IMR-90 (cell line): ENCODE measurements around the gene WBP1. TPM values are rescaled to one million over a fixed set of nuclear protein-coding genes. Genes with fewer than 3 reads are reported as not detected.

Experiments
- ATAC-seq: fragments of 200-7000 bp; cut with Tn5 transposase; 2 replicates; pipeline ENCODE4 v1.9.1; 2020; ENCODE audit warnings: low read depth, mild to moderate bottlenecking, moderate library complexity
- BruUV-seq: library from RNA; stranded (reverse); fragments of 400-500 nt; replicated peaks from 2 replicates; lab custom pipeline; 2021; lab: Mats Ljungman, UMichigan
- CTCF ChIA-PET: fragments of 300-600 bp; formaldehyde crosslinking; extraction: SDS; loops from one replicate; lab custom pipeline; 2021; ENCODE audit warnings: antibody characterized with exemption; lab: Yijun Ruan, JAX
- POLR2A ChIA-PET: fragments of 300-600 bp; sonication (Branson Sonifier 250); formaldehyde crosslinking; loops from one replicate; lab custom pipeline; 2022; ENCODE audit warnings: antibody characterized with exemption; ENCODE audit not compliant: unreplicated experiment; lab: Charles Lee
- DNase-seq: peaks from one replicate; pipeline ENCODE4 v3.0.0; 2013
- H2AFZ ChIP-seq: replicated peaks from 2 replicates; pipeline ENCODE3; 2013; ENCODE audit warnings: low read length, mild to moderate bottlenecking; ENCODE audit not compliant: poor library complexity
- H2AK5ac ChIP-seq: 2 replicates; pipeline ENCODE4 v1.6.1; 2013; ENCODE audit warnings: low read depth, low read length, inconsistent platforms
- H2AK9ac ChIP-seq: replicated peaks from 2 replicates; pipeline ENCODE3; 2013; ENCODE audit warnings: mild to moderate bottlenecking, low read depth, low read length, moderate library complexity; ENCODE audit not compliant: poor library complexity
- H2BK120ac ChIP-seq: 2 replicates; pipeline ENCODE4 v1.6.1; 2013; ENCODE audit warnings: low read depth, low read length, inconsistent platforms
- H2BK15ac ChIP-seq: 3 replicates; pipeline ENCODE4 v1.6.1; 2013; ENCODE audit warnings: low read depth, low read length, inconsistent platforms
- H2BK20ac ChIP-seq: 2 replicates; pipeline ENCODE4 v1.6.1; 2013; ENCODE audit warnings: low read depth, mild to moderate bottlenecking, inconsistent platforms, low read length, moderate library complexity
- H2BK5ac ChIP-seq: 2 replicates; pipeline ENCODE4 v1.6.1; 2013; ENCODE audit warnings: mild to moderate bottlenecking, low read depth, low read length, inconsistent platforms; ENCODE audit not compliant: poor library complexity, severe bottlenecking
- H3K14ac ChIP-seq: replicated peaks from 2 replicates; pipeline ENCODE4 v1.6.1; 2013; ENCODE audit warnings: low read depth, low read length, inconsistent platforms
- H3K18ac ChIP-seq: 2 replicates; pipeline ENCODE4 v1.6.1; 2013; ENCODE audit warnings: low read depth, low read length, control low read depth
- H3K23ac ChIP-seq: 2 replicates; pipeline ENCODE4 v1.6.1; 2013; ENCODE audit warnings: low read depth, low read length, inconsistent platforms
- H3K27ac ChIP-seq: 2 replicates; pipeline ENCODE4 v1.5.1; 2013; ENCODE audit warnings: mild to moderate bottlenecking, control low read depth, low read length; ENCODE audit not compliant: insufficient read depth
- H3K27me3 ChIP-seq: 2 replicates; pipeline ENCODE4 v1.6.1; 2013; ENCODE audit warnings: low read length; ENCODE audit not compliant: control insufficient read depth, insufficient read depth
- H3K36me3 ChIP-seq: 2 replicates; pipeline ENCODE4 v1.6.1; 2013; ENCODE audit warnings: low read length, mixed read lengths; ENCODE audit not compliant: control insufficient read depth, insufficient read depth
- H3K4ac ChIP-seq: 2 replicates; pipeline ENCODE4 v1.6.1; 2013; ENCODE audit warnings: low read depth, low read length, inconsistent platforms
- H3K4me1 ChIP-seq: 2 replicates; pipeline ENCODE4 v1.6.1; 2013; ENCODE audit warnings: low read length, mixed read lengths; ENCODE audit not compliant: control insufficient read depth, insufficient read depth
- H3K4me2 ChIP-seq: 2 replicates; pipeline ENCODE4 v1.6.1; 2013; ENCODE audit warnings: low read depth, mild to moderate bottlenecking, control low read depth, low read length, moderate library complexity
- H3K4me3 ChIP-seq: 2 replicates; pipeline ENCODE4 v1.5.1; 2013; ENCODE audit warnings: low read depth, mild to moderate bottlenecking, control low read depth, low read length, moderate library complexity; ENCODE audit not compliant: insufficient read depth
- H3K56ac ChIP-seq: 2 replicates; pipeline ENCODE4 v1.6.1; 2013; ENCODE audit warnings: low read length, inconsistent platforms; ENCODE audit not compliant: insufficient read depth; ENCODE audit errors: extremely low read depth
- H3K79me1 ChIP-seq, 2 experiments: 2 replicates each; pipeline ENCODE4 v1.6.1; 2013; ENCODE audit warnings: low read length in 2 of 2, inconsistent platforms in 1 of 2, low read depth in 1 of 2
- H3K9ac ChIP-seq: 2 replicates; pipeline ENCODE4 v1.6.1; 2013; ENCODE audit warnings: low read depth, low read length, control low read depth
- H3K9me1 ChIP-seq: 2 replicates; pipeline ENCODE4 v1.6.1; 2013; ENCODE audit warnings: low read length, inconsistent platforms; ENCODE audit not compliant: insufficient read depth
- H3K9me3 ChIP-seq: 2 replicates; pipeline ENCODE4 v1.6.1; 2013; ENCODE audit warnings: low read length; ENCODE audit not compliant: control insufficient read depth, insufficient read depth
- H4K20me1 ChIP-seq: 2 replicates; pipeline ENCODE4 v1.6.1; 2013; ENCODE audit warnings: low read length, inconsistent platforms; ENCODE audit not compliant: insufficient read depth
- H4K5ac ChIP-seq: 2 replicates; pipeline ENCODE4 v1.6.1; 2013; ENCODE audit warnings: mild to moderate bottlenecking, low read depth, low read length, control low read depth
- H4K8ac ChIP-seq, 2 experiments: 2 replicates each; pipeline ENCODE4 v1.6.1; 2013; ENCODE audit warnings: low read depth in 2 of 2, low read length in 2 of 2, control low read depth in 1 of 2, inconsistent platforms in 1 of 2
- H4K91ac ChIP-seq: 2 replicates; pipeline ENCODE4 v1.6.1; 2013; ENCODE audit warnings: low read depth, low read length, inconsistent platforms; ENCODE audit not compliant: insufficient read depth
- BHLHE40 ChIP-seq: fragments of 150-350 bp; IDR thresholded peaks from 2 replicates; pipeline ENCODE4 v1.6.1; 2016; ENCODE audit warnings: mild to moderate bottlenecking, low read depth, low read length
- CEBPB ChIP-seq: IDR thresholded peaks from 2 replicates; pipeline ENCODE4 v1.6.1; 2012; ENCODE audit warnings: low read depth, low read length, improper control_type of control experiment
- CHD1 ChIP-seq: IDR thresholded peaks from 2 replicates; pipeline ENCODE4 v1.6.1; 2012; ENCODE audit warnings: low read depth, low read length, improper control_type of control experiment
- FOS ChIP-seq: fragments of 150-350 bp; IDR thresholded peaks from 2 replicates; pipeline ENCODE4 v1.6.1; 2016; ENCODE audit warnings: low read depth, low read length
- MAFK ChIP-seq: IDR thresholded peaks from 2 replicates; pipeline ENCODE4 v1.6.1; 2012; ENCODE audit warnings: low read depth, low read length, improper control_type of control experiment
- MXI1 ChIP-seq: IDR thresholded peaks from 2 replicates; pipeline ENCODE4 v1.6.1; 2012; ENCODE audit warnings: low read depth, mild to moderate bottlenecking, low read length, moderate library complexity, borderline replicate concordance
- NFE2L2 ChIP-seq: fragments of 150-350 bp; IDR thresholded peaks from 2 replicates; pipeline ENCODE4 v1.6.1; 2016; ENCODE audit warnings: low read depth, mild to moderate bottlenecking, low read length
- RAD21 ChIP-seq: IDR thresholded peaks from 2 replicates; pipeline ENCODE4 v1.6.1; 2012; ENCODE audit warnings: low read length, improper control_type of control experiment
- RCOR1 ChIP-seq: IDR thresholded peaks from 2 replicates; pipeline ENCODE4 v1.6.1; 2012; ENCODE audit warnings: mild to moderate bottlenecking, low read length, improper control_type of control experiment; ENCODE audit not compliant: insufficient replicate concordance
- RFX5 ChIP-seq: IDR thresholded peaks from 2 replicates; pipeline ENCODE4 v1.8.0; 2012; ENCODE audit warnings: low read depth, mild to moderate bottlenecking, low read length, moderate library complexity
- SMC3 ChIP-seq: fragments of 150-350 bp; IDR thresholded peaks from 2 replicates; pipeline ENCODE4 v1.6.1; 2016; ENCODE audit warnings: low read depth, mild to moderate bottlenecking, antibody characterized with exemption, low read length, moderate library complexity
- WGBS, 2 experiments: methylation state at CpG; one replicate each; pipeline versions ENCODE4 v1.1.5 to v1.1.7; 2013; ENCODE audit warnings: missing lambda C conversion rate in 2 of 2; ENCODE audit not compliant: insufficient read length in 1 of 2; ENCODE audit errors: extremely low coverage in 2 of 2; 5-methylcytosine and 5-hydroxymethylcytosine counted together
- dilution Hi-C: fragments of 300-500 bp; cut with HindIII; formaldehyde crosslinking; loops from one replicate; pipeline ENCODE4 v1.14.3; 2018; ENCODE audit warnings: low sequenced_read_pairs; ENCODE audit not compliant: unreplicated experiment
- in situ Hi-C: fragments of 300-500 bp; cut with MboI; formaldehyde crosslinking; loops from 3 replicates; pipeline ENCODE4 v1.14.3; 2019; ENCODE audit warnings: low sequenced_read_pairs, inconsistent platforms, mixed read lengths
- intact Hi-C: fragments of 100-400 bp; cut with micrococcal nuclease; formaldehyde crosslinking; loops from 2 replicates; pipeline ENCODE4 v1.10.0; 2022
- polyA plus RNA-seq, 3 experiments: library from polyadenylated mRNA; depleted of rRNA; stranded (reverse); fragments of >200 nt; gene quantifications; 2 replicates each; pipeline ENCODE4 v1.2.3, GENCODE V29; 2012; ENCODE audit warnings: low replicate concordance in 1 of 3
- total RNA-seq: library from RNA; depleted of rRNA; stranded (reverse); fragments of >200 nt; gene quantifications from 2 replicates; pipeline ENCODE4 v1.2.3, GENCODE V29; 2012
- TF ChIP-seq, protein P1 (sequence below): fragments of 150-350 bp; IDR thresholded peaks from 2 replicates; pipeline ENCODE4 v1.6.1; 2017; ENCODE audit warnings: mild to moderate bottlenecking, antibody characterized with exemption, low read length, low read depth

The WBP1 gene
- total and polyA plus RNA-seq, 2 of the 4 experiments (the other 2 are of a cell fraction), result 22.9 to 78.5 TPM

GRCh38 chr2:74429487-74430451 is 28.5 kb upstream of the WBP1 start (continued):
- TF ChIP-seq, protein P1, sequence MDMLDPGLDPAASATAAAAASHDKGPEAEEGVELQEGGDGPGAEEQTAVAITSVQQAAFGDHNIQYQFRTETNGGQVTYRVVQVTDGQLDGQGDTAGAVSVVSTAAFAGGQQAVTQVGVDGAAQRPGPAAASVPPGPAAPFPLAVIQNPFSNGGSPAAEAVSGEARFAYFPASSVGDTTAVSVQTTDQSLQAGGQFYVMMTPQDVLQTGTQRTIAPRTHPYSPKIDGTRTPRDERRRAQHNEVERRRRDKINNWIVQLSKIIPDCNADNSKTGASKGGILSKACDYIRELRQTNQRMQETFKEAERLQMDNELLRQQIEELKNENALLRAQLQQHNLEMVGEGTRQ, result no peak
- TF ChIP-seq SMC3, result no peak

GRCh38 chr2:74430502-74430901 is 27.7 kb upstream of the WBP1 start:
- Histone ChIP-seq H3K27me3 (no peaks in the 10 kb centered on the region), H2BK15ac (no peak overlapping the region), H3K23ac (no peak overlapping the region), H3K79me1 (peaks cover 4 to 12% of the 10 kb centered on the region in 2 experiments; a peak in 2 of 4 replicates), H3K4ac (no peak overlapping the region), H2BK120ac (no peak overlapping the region), H3K18ac (no peak overlapping the region), H2AK9ac (no peak overlapping the region), H4K8ac (no peak overlapping the region), H2AK5ac (no peak overlapping the region), H3K9ac (no peak overlapping the region), H3K14ac (no peak overlapping the region), H4K20me1 (0 out of 2 replicates have a peak, but pooled peaks cover 3% of the 10 kb centered on the region), H2BK20ac (no peak overlapping the region), H3K36me3 (peaks cover 61% of the 10 kb centered on the region), H3K27ac (no peak overlapping the region), H2AFZ (no peak overlapping the region), H4K91ac (no peak overlapping the region), H3K9me1 (no peaks in the 10 kb centered on the region), H2BK5ac (no peak overlapping the region), H3K56ac (no peak overlapping the region), H3K9me3 (no peaks in the 10 kb centered on the region), H3K4me3 (no peak overlapping the region), H4K5ac (no peak overlapping the region), H3K4me1 (no peaks in the 10 kb centered on the region), H3K4me2 (no peak overlapping the region)
- TF ChIP-seq MAFK, result no peak
- TF ChIP-seq SMC3, result no peak
- TF ChIP-seq FOS, result no peak
- no peak for TF ChIP-seq NFE2L2
- TF ChIP-seq BHLHE40, result no peak
- TF ChIP-seq MXI1, result no peak
- TF ChIP-seq RFX5, result no peak
- TF ChIP-seq CEBPB, result no peak
- no peak for TF ChIP-seq CHD1
- TF ChIP-seq RCOR1, result no peak
- TF ChIP-seq RAD21, result no peak
- dilution Hi-C loops, result no loop called here
- no TSS peak for BruUV-seq
- in situ Hi-C loops, result no loop called here
- ATAC-seq, result no peak
- intact Hi-C loops, result no loop called here
- CTCF ChIA-PET, result no interaction called here
- 95% methylated on average over 4 of the region's 11 CpGs; no CpG with 5 or more reads in 1 of the 2 experiments for WGBS, 2 experiments
- POLR2A ChIA-PET, result no interaction called here
- DNase-seq, result no peak
